IMR-90 (cell line): ENCODE data around the gene KDM1A. TPM values are rescaled to one million over a fixed set of nuclear protein-coding genes. Genes with fewer than 3 reads are reported as not detected.

Experiments
- ATAC-seq: fragments of 200-7000 bp; cut with Tn5 transposase; 2 replicates; pipeline ENCODE4 v1.9.1; 2020; ENCODE audit warnings: low read depth, mild to moderate bottlenecking, moderate library complexity
- BruUV-seq: library from RNA; stranded (reverse); fragments of 400-500 nt; replicated peaks from 2 replicates; lab custom pipeline; 2021; lab: Mats Ljungman, UMichigan
- CTCF ChIA-PET: fragments of 300-600 bp; formaldehyde crosslinking; extraction: SDS; loops from one replicate; lab custom pipeline; 2021; ENCODE audit warnings: antibody characterized with exemption; lab: Yijun Ruan, JAX
- POLR2A ChIA-PET: fragments of 300-600 bp; sonication (Branson Sonifier 250); formaldehyde crosslinking; loops from one replicate; lab custom pipeline; 2022; ENCODE audit warnings: antibody characterized with exemption; ENCODE audit not compliant: unreplicated experiment; lab: Charles Lee
- DNase-seq: peaks from one replicate; pipeline ENCODE4 v3.0.0; 2013
- H2AFZ ChIP-seq: replicated peaks from 2 replicates; pipeline ENCODE3; 2013; ENCODE audit warnings: low read length, mild to moderate bottlenecking; ENCODE audit not compliant: poor library complexity
- H2AK5ac ChIP-seq: 2 replicates; pipeline ENCODE4 v1.6.1; 2013; ENCODE audit warnings: low read depth, low read length, inconsistent platforms
- H2AK9ac ChIP-seq: replicated peaks from 2 replicates; pipeline ENCODE3; 2013; ENCODE audit warnings: mild to moderate bottlenecking, low read depth, low read length, moderate library complexity; ENCODE audit not compliant: poor library complexity
- H2BK120ac ChIP-seq: 2 replicates; pipeline ENCODE4 v1.6.1; 2013; ENCODE audit warnings: low read depth, low read length, inconsistent platforms
- H2BK15ac ChIP-seq: 3 replicates; pipeline ENCODE4 v1.6.1; 2013; ENCODE audit warnings: low read depth, low read length, inconsistent platforms
- H2BK20ac ChIP-seq: 2 replicates; pipeline ENCODE4 v1.6.1; 2013; ENCODE audit warnings: low read depth, mild to moderate bottlenecking, inconsistent platforms, low read length, moderate library complexity
- H2BK5ac ChIP-seq: 2 replicates; pipeline ENCODE4 v1.6.1; 2013; ENCODE audit warnings: mild to moderate bottlenecking, low read depth, low read length, inconsistent platforms; ENCODE audit not compliant: poor library complexity, severe bottlenecking
- H3K14ac ChIP-seq: replicated peaks from 2 replicates; pipeline ENCODE4 v1.6.1; 2013; ENCODE audit warnings: low read depth, low read length, inconsistent platforms
- H3K18ac ChIP-seq: 2 replicates; pipeline ENCODE4 v1.6.1; 2013; ENCODE audit warnings: low read depth, low read length, control low read depth
- H3K23ac ChIP-seq: 2 replicates; pipeline ENCODE4 v1.6.1; 2013; ENCODE audit warnings: low read depth, low read length, inconsistent platforms
- H3K27ac ChIP-seq: 2 replicates; pipeline ENCODE4 v1.5.1; 2013; ENCODE audit warnings: mild to moderate bottlenecking, control low read depth, low read length; ENCODE audit not compliant: insufficient read depth
- H3K27me3 ChIP-seq: 2 replicates; pipeline ENCODE4 v1.6.1; 2013; ENCODE audit warnings: low read length; ENCODE audit not compliant: control insufficient read depth, insufficient read depth
- H3K36me3 ChIP-seq: 2 replicates; pipeline ENCODE4 v1.6.1; 2013; ENCODE audit warnings: low read length, mixed read lengths; ENCODE audit not compliant: control insufficient read depth, insufficient read depth
- H3K4ac ChIP-seq: 2 replicates; pipeline ENCODE4 v1.6.1; 2013; ENCODE audit warnings: low read depth, low read length, inconsistent platforms
- H3K4me1 ChIP-seq: 2 replicates; pipeline ENCODE4 v1.6.1; 2013; ENCODE audit warnings: low read length, mixed read lengths; ENCODE audit not compliant: control insufficient read depth, insufficient read depth
- H3K4me2 ChIP-seq: 2 replicates; pipeline ENCODE4 v1.6.1; 2013; ENCODE audit warnings: low read depth, mild to moderate bottlenecking, control low read depth, low read length, moderate library complexity
- H3K4me3 ChIP-seq: 2 replicates; pipeline ENCODE4 v1.5.1; 2013; ENCODE audit warnings: low read depth, mild to moderate bottlenecking, control low read depth, low read length, moderate library complexity; ENCODE audit not compliant: insufficient read depth
- H3K56ac ChIP-seq: 2 replicates; pipeline ENCODE4 v1.6.1; 2013; ENCODE audit warnings: low read length, inconsistent platforms; ENCODE audit not compliant: insufficient read depth; ENCODE audit errors: extremely low read depth
- H3K79me1 ChIP-seq, 2 experiments: 2 replicates each; pipeline ENCODE4 v1.6.1; 2013; ENCODE audit warnings: low read length in 2 of 2, inconsistent platforms in 1 of 2, low read depth in 1 of 2
- H3K9ac ChIP-seq: 2 replicates; pipeline ENCODE4 v1.6.1; 2013; ENCODE audit warnings: low read depth, low read length, control low read depth
- H3K9me1 ChIP-seq: 2 replicates; pipeline ENCODE4 v1.6.1; 2013; ENCODE audit warnings: low read length, inconsistent platforms; ENCODE audit not compliant: insufficient read depth
- H3K9me3 ChIP-seq: 2 replicates; pipeline ENCODE4 v1.6.1; 2013; ENCODE audit warnings: low read length; ENCODE audit not compliant: control insufficient read depth, insufficient read depth
- H4K20me1 ChIP-seq: 2 replicates; pipeline ENCODE4 v1.6.1; 2013; ENCODE audit warnings: low read length, inconsistent platforms; ENCODE audit not compliant: insufficient read depth
- H4K5ac ChIP-seq: 2 replicates; pipeline ENCODE4 v1.6.1; 2013; ENCODE audit warnings: mild to moderate bottlenecking, low read depth, low read length, control low read depth
- H4K8ac ChIP-seq, 2 experiments: 2 replicates each; pipeline ENCODE4 v1.6.1; 2013; ENCODE audit warnings: low read depth in 2 of 2, low read length in 2 of 2, control low read depth in 1 of 2, inconsistent platforms in 1 of 2
- H4K91ac ChIP-seq: 2 replicates; pipeline ENCODE4 v1.6.1; 2013; ENCODE audit warnings: low read depth, low read length, inconsistent platforms; ENCODE audit not compliant: insufficient read depth
- BHLHE40 ChIP-seq: fragments of 150-350 bp; IDR thresholded peaks from 2 replicates; pipeline ENCODE4 v1.6.1; 2016; ENCODE audit warnings: mild to moderate bottlenecking, low read depth, low read length
- CEBPB ChIP-seq: IDR thresholded peaks from 2 replicates; pipeline ENCODE4 v1.6.1; 2012; ENCODE audit warnings: low read depth, low read length, improper control_type of control experiment
- CHD1 ChIP-seq: IDR thresholded peaks from 2 replicates; pipeline ENCODE4 v1.6.1; 2012; ENCODE audit warnings: low read depth, low read length, improper control_type of control experiment
- FOS ChIP-seq: fragments of 150-350 bp; IDR thresholded peaks from 2 replicates; pipeline ENCODE4 v1.6.1; 2016; ENCODE audit warnings: low read depth, low read length
- MAZ ChIP-seq: IDR thresholded peaks from 2 replicates; pipeline ENCODE4 v1.6.1; 2012; ENCODE audit warnings: low read depth, mild to moderate bottlenecking, low read length, improper control_type of control experiment, moderate library complexity, borderline replicate concordance
- MXI1 ChIP-seq: IDR thresholded peaks from 2 replicates; pipeline ENCODE4 v1.6.1; 2012; ENCODE audit warnings: low read depth, mild to moderate bottlenecking, low read length, moderate library complexity, borderline replicate concordance
- NFE2L2 ChIP-seq: fragments of 150-350 bp; IDR thresholded peaks from 2 replicates; pipeline ENCODE4 v1.6.1; 2016; ENCODE audit warnings: low read depth, mild to moderate bottlenecking, low read length
- POLR2A ChIP-seq: IDR thresholded peaks from 2 replicates; pipeline ENCODE4 v1.6.1; 2012; ENCODE audit warnings: mild to moderate bottlenecking, low read depth, low read length
- RAD21 ChIP-seq: IDR thresholded peaks from 2 replicates; pipeline ENCODE4 v1.6.1; 2012; ENCODE audit warnings: low read length, improper control_type of control experiment
- RCOR1 ChIP-seq: IDR thresholded peaks from 2 replicates; pipeline ENCODE4 v1.6.1; 2012; ENCODE audit warnings: mild to moderate bottlenecking, low read length, improper control_type of control experiment; ENCODE audit not compliant: insufficient replicate concordance
- RFX5 ChIP-seq: IDR thresholded peaks from 2 replicates; pipeline ENCODE4 v1.8.0; 2012; ENCODE audit warnings: low read depth, mild to moderate bottlenecking, low read length, moderate library complexity
- SMC3 ChIP-seq: fragments of 150-350 bp; IDR thresholded peaks from 2 replicates; pipeline ENCODE4 v1.6.1; 2016; ENCODE audit warnings: low read depth, mild to moderate bottlenecking, antibody characterized with exemption, low read length, moderate library complexity
- WGBS, 2 experiments: methylation state at CpG; one replicate each; pipeline versions ENCODE4 v1.1.5 to v1.1.7; 2013; ENCODE audit warnings: missing lambda C conversion rate in 2 of 2; ENCODE audit not compliant: insufficient read length in 1 of 2; ENCODE audit errors: extremely low coverage in 2 of 2; 5-methylcytosine and 5-hydroxymethylcytosine counted together
- dilution Hi-C: fragments of 300-500 bp; cut with HindIII; formaldehyde crosslinking; loops from one replicate; pipeline ENCODE4 v1.14.3; 2018; ENCODE audit warnings: low sequenced_read_pairs; ENCODE audit not compliant: unreplicated experiment
- in situ Hi-C: fragments of 300-500 bp; cut with MboI; formaldehyde crosslinking; loops from 3 replicates; pipeline ENCODE4 v1.14.3; 2019; ENCODE audit warnings: low sequenced_read_pairs, inconsistent platforms, mixed read lengths
- intact Hi-C: fragments of 100-400 bp; cut with micrococcal nuclease; formaldehyde crosslinking; loops from 2 replicates; pipeline ENCODE4 v1.10.0; 2022
- polyA plus RNA-seq, 3 experiments: library from polyadenylated mRNA; depleted of rRNA; stranded (reverse); fragments of >200 nt; gene quantifications; 2 replicates each; pipeline ENCODE4 v1.2.3, GENCODE V29; 2012; ENCODE audit warnings: low replicate concordance in 1 of 3
- total RNA-seq: library from RNA; depleted of rRNA; stranded (reverse); fragments of >200 nt; gene quantifications from 2 replicates; pipeline ENCODE4 v1.2.3, GENCODE V29; 2012
- TF ChIP-seq, protein P1 (sequence below): fragments of 150-350 bp; IDR thresholded peaks from 2 replicates; pipeline ENCODE4 v1.6.1; 2017; ENCODE audit warnings: mild to moderate bottlenecking, antibody characterized with exemption, low read length, low read depth
- TF ChIP-seq, protein P2 (sequence below): conservative IDR thresholded peaks from 2 replicates; pipeline ENCODE4 v1.5.1; 2012; ENCODE audit warnings: mild to moderate bottlenecking, low read depth, low read length, improper control_type of control experiment

Gene KDM1A
- total and polyA plus RNA-seq, 2 of the 4 experiments (the other 2 are of a cell fraction) = 58.7 to 104 TPM

DNA sequence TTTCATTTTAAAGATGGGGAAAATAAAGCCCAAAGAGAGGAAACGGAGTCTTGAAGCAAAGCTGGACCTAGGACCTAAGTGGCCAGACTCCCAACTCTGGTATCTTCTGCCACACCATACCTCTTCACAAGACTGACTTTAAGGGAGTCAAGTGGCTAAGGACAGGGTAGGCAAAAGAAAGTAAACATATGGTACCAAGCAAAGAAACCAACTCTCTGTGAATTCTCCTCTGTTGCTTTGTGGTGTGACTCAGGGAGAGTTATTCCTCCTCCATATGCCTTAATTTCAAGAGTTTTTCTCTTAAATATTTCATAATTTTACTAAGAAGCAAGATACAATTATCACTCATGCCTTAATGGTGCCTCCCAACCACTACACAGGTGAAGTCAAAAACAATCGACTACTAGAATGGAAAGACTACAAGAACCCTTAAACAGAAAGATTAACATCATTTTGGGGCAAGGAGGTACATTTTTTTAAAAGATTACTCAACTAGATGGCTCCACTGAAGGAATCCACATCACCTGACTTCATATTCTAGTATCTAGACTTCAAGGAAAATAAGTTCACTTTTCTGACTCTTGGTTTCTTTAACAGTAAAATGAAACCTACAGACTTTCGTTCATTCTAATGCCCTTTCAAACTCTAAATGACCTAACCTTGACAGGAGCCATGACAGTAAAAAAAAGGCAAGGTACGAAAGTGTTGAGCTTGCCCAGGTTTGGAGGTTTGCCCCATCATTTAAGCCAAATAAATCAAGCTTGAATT lies 105.2 kb downstream of the KDM1A start:
- ChIA-PET POLR2A (no interaction called here), CTCF (no interaction called here)
- H3K27ac ChIP-seq = no peak overlapping the region
- H3K4me2 ChIP-seq = no peak overlapping the region
- no peaks in the 10 kb centered on the region for H3K36me3 ChIP-seq
- TF ChIP-seq RFX5 (no peak), MXI1 (no peak), CEBPB (no peak), CHD1 (no peak), NFE2L2 (no peak), RAD21 (no peak), BHLHE40 (no peak), MAZ (no peak), SMC3 (no peak), FOS (no peak), RCOR1 (no peak), POLR2A (no peak)
- TF ChIP-seq, protein P1, sequence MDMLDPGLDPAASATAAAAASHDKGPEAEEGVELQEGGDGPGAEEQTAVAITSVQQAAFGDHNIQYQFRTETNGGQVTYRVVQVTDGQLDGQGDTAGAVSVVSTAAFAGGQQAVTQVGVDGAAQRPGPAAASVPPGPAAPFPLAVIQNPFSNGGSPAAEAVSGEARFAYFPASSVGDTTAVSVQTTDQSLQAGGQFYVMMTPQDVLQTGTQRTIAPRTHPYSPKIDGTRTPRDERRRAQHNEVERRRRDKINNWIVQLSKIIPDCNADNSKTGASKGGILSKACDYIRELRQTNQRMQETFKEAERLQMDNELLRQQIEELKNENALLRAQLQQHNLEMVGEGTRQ = no peak
- TF ChIP-seq, protein P2, sequence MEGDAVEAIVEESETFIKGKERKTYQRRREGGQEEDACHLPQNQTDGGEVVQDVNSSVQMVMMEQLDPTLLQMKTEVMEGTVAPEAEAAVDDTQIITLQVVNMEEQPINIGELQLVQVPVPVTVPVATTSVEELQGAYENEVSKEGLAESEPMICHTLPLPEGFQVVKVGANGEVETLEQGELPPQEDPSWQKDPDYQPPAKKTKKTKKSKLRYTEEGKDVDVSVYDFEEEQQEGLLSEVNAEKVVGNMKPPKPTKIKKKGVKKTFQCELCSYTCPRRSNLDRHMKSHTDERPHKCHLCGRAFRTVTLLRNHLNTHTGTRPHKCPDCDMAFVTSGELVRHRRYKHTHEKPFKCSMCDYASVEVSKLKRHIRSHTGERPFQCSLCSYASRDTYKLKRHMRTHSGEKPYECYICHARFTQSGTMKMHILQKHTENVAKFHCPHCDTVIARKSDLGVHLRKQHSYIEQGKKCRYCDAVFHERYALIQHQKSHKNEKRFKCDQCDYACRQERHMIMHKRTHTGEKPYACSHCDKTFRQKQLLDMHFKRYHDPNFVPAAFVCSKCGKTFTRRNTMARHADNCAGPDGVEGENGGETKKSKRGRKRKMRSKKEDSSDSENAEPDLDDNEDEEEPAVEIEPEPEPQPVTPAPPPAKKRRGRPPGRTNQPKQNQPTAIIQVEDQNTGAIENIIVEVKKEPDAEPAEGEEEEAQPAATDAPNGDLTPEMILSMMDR = no peak
- ATAC-seq = no peak
- no peak overlapping the region for H4K8ac ChIP-seq
- dilution Hi-C loops = no loop called here
- H2BK120ac ChIP-seq = no peak overlapping the region
- no peak overlapping the region for H3K56ac ChIP-seq
- WGBS, 2 experiments = no CpG with 5 or more reads among the region's 4 CpGs
- BruUV-seq = no TSS peak
- no peak overlapping the region for H2BK5ac ChIP-seq
- H4K91ac ChIP-seq = no peak overlapping the region
- in situ Hi-C loops = no loop called here
- no peak overlapping the region for H3K14ac ChIP-seq
- H3K4me1 ChIP-seq = peaks cover 19% of the 10 kb centered on the region
- H3K23ac ChIP-seq = no peak overlapping the region
- no peak overlapping the region for H2AK9ac ChIP-seq
- peaks cover 79% of the 10 kb centered on the region for H4K20me1 ChIP-seq
- H4K5ac ChIP-seq = no peak overlapping the region
- H2BK15ac ChIP-seq = no peak overlapping the region
- no peak overlapping the region for H3K9ac ChIP-seq
- H3K79me1 ChIP-seq = peaks cover 13 to 77% of the 10 kb centered on the region in 2 experiments; a peak in 3 of 4 replicates
- no peak overlapping the region for H2BK20ac ChIP-seq
- H2AFZ ChIP-seq = no peak overlapping the region
- H3K27me3 ChIP-seq = no peaks in the 10 kb centered on the region
- no peak overlapping the region for H3K4ac ChIP-seq
- H3K9me1 ChIP-seq = peaks cover 25% of the 10 kb centered on the region
- DNase-seq = no peak
- intact Hi-C loops = loop anchor here (1.0 kb wide), 1 partner anchor 23 kb away; no protein-coding TSS in a partner anchor
- H3K4me3 ChIP-seq = no peak overlapping the region
- no peak overlapping the region for H3K18ac ChIP-seq
- no peaks in the 10 kb centered on the region for H3K9me3 ChIP-seq
- no peak overlapping the region; the same call in 1 of the 2 replicates for H2AK5ac ChIP-seq
